GM21526 (cell line): ENCODE measurements around the gene TRPV2.
"Not testable (repeated sequence)": the region's sequence is repeated elsewhere in the genome, so short reads cannot be mapped to it uniquely, and the experiment has no call there.

Experiments used
- ATAC-seq: cut with Tn5 transposase; IDR thresholded peaks from one replicate; pipeline ENCODE4 v1.9.1; 2021; ENCODE audit warnings: moderate library complexity; ENCODE audit not compliant: unreplicated experiment, low FRiP score

The TRPV2 gene

GRCh38 chr17:16452268-16452667 is 36.9 kb downstream of the TRPV2 start:
- ATAC-seq: not testable (repeated sequence)

GRCh38 chr17:16453493-16453851 is 38.1 kb downstream of the TRPV2 start:
- no peak for ATAC-seq

GRCh38 chr17:16455997-16456741 is 40.8 kb downstream of the TRPV2 start:
- ATAC-seq: no peak

GRCh38 chr17:16456742-16457316 is 41.5 kb downstream of the TRPV2 start:
- ATAC-seq: no peak

- no peak for ATAC-seq
These were observed 43.9 kb downstream of the TRPV2 start for GRCh38 chr17:16459271-16459670.

- no peak for ATAC-seq
These were observed 44.6 kb downstream of the TRPV2 start for GRCh38 chr17:16459855-16460550.

- ATAC-seq: no peak
These were observed 45.6 kb downstream of the TRPV2 start for GRCh38 chr17:16460796-16461605.

- ATAC-seq: no peak
These were observed 46.2 kb downstream of the TRPV2 start for GRCh38 chr17:16461606-16461866.

GRCh38 chr17:16462070-16462864 is 46.9 kb downstream of the TRPV2 start:
- ATAC-seq: no peak

GRCh38 chr17:16463358-16464302 is 48.3 kb downstream of the TRPV2 start:
- no peak for ATAC-seq

- ATAC-seq: no peak
These were observed 49.1 kb downstream of the TRPV2 start for GRCh38 chr17:16464303-16465051.

GRCh38 chr17:16465052-16465312 is 49.6 kb downstream of the TRPV2 start:
- no peak for ATAC-seq

GRCh38 chr17:16465861-16466338 is 50.5 kb downstream of the TRPV2 start:
- ATAC-seq: no peak

- ATAC-seq: no peak
These were observed 51.0 kb downstream of the TRPV2 start for GRCh38 chr17:16466407-16466806.

GRCh38 chr17:16467044-16467443 is 51.7 kb downstream of the TRPV2 start:
- no peak for ATAC-seq

GRCh38 chr17:16467886-16468285 is 52.5 kb downstream of the TRPV2 start:
- ATAC-seq: no peak

- no peak for ATAC-seq
These were observed 53.1 kb downstream of the TRPV2 start for GRCh38 chr17:16468428-16468992.

- no peak for ATAC-seq
These were observed 54.9 kb downstream of the TRPV2 start for GRCh38 chr17:16470265-16470664.
